ENCODE data around the gene MIPEP. TPM values are rescaled to one million over a fixed set of nuclear protein-coding genes. Genes with fewer than 3 reads are reported as not detected.

MIPEP gene
- total and polyA plus RNA-seq, 10 of the 15 experiments (the other 5 are each of a cell fraction or from before 2014, with no cell fraction given): 15.6 to 56.2 (median 29.8) TPM

- BruUV-seq (replicated peaks): no TSS peak
- Histone ChIP-seq H4K20me1 (ENCODE audit: control insufficient read depth, insufficient read depth) (no peaks in the 10 kb centered on the region), H3K36me3 (ENCODE audit: control insufficient read depth in 2 of 2, insufficient read depth in 2 of 2, low read length in 1 of 2) (peaks cover 0 to 16% of the 10 kb centered on the region in 2 experiments; a peak in 2 of 4 replicates), H3K27me3 (replicated peaks in 1 of 2; ENCODE audit: control insufficient read depth in 2 of 2, insufficient read depth in 2 of 2, low read length in 1 of 2) (no peaks in the 10 kb centered on the region), H3K4me1 (ENCODE audit: control insufficient read depth, insufficient read depth, low read length) (peaks cover 50% of the 10 kb centered on the region), H3K4me3 (no peak overlapping the region), H2AFZ (ENCODE audit: control insufficient read depth, low read depth, low read length) (no peak overlapping the region), H3K9me3 (replicated peaks; ENCODE audit: control insufficient read depth, insufficient read depth, low read length) (peaks cover 3% of the 10 kb centered on the region; the same call in 2 of the 3 replicates), H3K79me2 (ENCODE audit: control insufficient read depth, insufficient read depth, low read length) (no peaks in the 10 kb centered on the region), H3K27ac (ENCODE audit: control insufficient read depth, insufficient read depth) (peak overlapping the region; percentile 96), H3K9ac (ENCODE audit: control insufficient read depth, insufficient read depth, low read length) (no peak overlapping the region), H3K4me2 (ENCODE audit: control insufficient read depth, insufficient read depth) (no peak overlapping the region)
- in situ Hi-C loops (cut with MboI): no loop called here
- DNase-seq (ENCODE audit: low read depth, low spot score): no peak
- intact Hi-C loops (cut with micrococcal nuclease; ENCODE audit: unreplicated experiment): no loop called here
- ATAC-seq: no peak
- CTCF ChIA-PET: interaction anchor here (1.9 kb wide), 1 partner anchor 39 kb away, joined by 5 read pairs; no protein-coding TSS in a partner anchor
- FAIRE-seq: no peak
- no peak for TF ChIP-seq TAF1 (IDR thresholded peaks at IDR 0.05; ENCODE audit: borderline replicate concordance, low read depth, low read length)
- TF ChIP-seq TARDBP (IDR thresholded peaks at IDR 0.05; ENCODE audit: borderline replicate concordance): no peak
- no peak for TF ChIP-seq NFIC (IDR thresholded peaks at IDR 0.05; ENCODE audit: low read depth, low read length)
- TF ChIP-seq MTA3 (IDR thresholded peaks at IDR 0.05; ENCODE audit: borderline replicate concordance, low read length): no peak
- TF ChIP-seq YBX1 (IDR thresholded peaks at IDR 0.05): no peak
- no peak for TF ChIP-seq SRF (IDR thresholded peaks at IDR 0.05; ENCODE audit: low read depth in 2 of 2, low read length in 2 of 2)
- TF ChIP-seq PAX5 (IDR thresholded peaks at IDR 0.05; ENCODE audit: borderline replicate concordance, low read depth, low read length): no peak
- no peak for TF ChIP-seq KDM1A (IDR thresholded peaks at IDR 0.05; ENCODE audit: borderline replicate concordance)
- TF ChIP-seq PML (IDR thresholded peaks at IDR 0.05; ENCODE audit: low read length): no peak
- TF ChIP-seq TCF3 (IDR thresholded peaks at IDR 0.05; ENCODE audit: borderline replicate concordance, insufficient read depth, low read depth, low read length): no peak
- no peak for TF ChIP-seq CUX1 (IDR thresholded peaks at IDR 0.05; ENCODE audit: insufficient replicate concordance, low read depth, low read length)
- no peak for TF ChIP-seq SMARCA5 (IDR thresholded peaks at IDR 0.05)
- TF ChIP-seq MYB (IDR thresholded peaks at IDR 0.05; ENCODE audit: borderline replicate concordance, low read depth, low read length): no peak
- no peak for TF ChIP-seq SUPT20H (IDR thresholded peaks at IDR 0.05; ENCODE audit: borderline replicate concordance, control insufficient read depth, low read depth, low read length)
- TF ChIP-seq ZNF687 (IDR thresholded peaks at IDR 0.05): no peak
- SMC1A ChIA-PET (ENCODE audit: uncharacterized antibody, unreplicated experiment): interaction anchor here (1.2 to 2.6 kb wide), 3 partner anchors 11 to 87 kb away, joined by 3 to 10 read pairs (median 3); no protein-coding TSS in a partner anchor
- POLR2A ChIA-PET: interaction anchor here (0.7 kb wide), 1 partner anchor 44 kb away, joined by 3 read pairs; no protein-coding TSS in a partner anchor
- RAD21 ChIA-PET (ENCODE audit: unreplicated experiment): interaction anchor here (1.5 to 2.0 kb wide), 2 partner anchors 10 to 54 kb away, joined by 3 to 11 read pairs; no protein-coding TSS in a partner anchor
- 94% methylated on average over 1 of the region's 1 CpG for WGBS (ENCODE audit: insufficient coverage, insufficient replicate concordance, low lambda C conversion rate, missing lambda C conversion rate)
Observed at GRCh38 chr13:23805821-23806220, 83.4 kb downstream of the MIPEP start.

Data from GM12878 (cell line).